ENCODE measurements around the gene OGG1.

The OGG1 gene

DNA sequence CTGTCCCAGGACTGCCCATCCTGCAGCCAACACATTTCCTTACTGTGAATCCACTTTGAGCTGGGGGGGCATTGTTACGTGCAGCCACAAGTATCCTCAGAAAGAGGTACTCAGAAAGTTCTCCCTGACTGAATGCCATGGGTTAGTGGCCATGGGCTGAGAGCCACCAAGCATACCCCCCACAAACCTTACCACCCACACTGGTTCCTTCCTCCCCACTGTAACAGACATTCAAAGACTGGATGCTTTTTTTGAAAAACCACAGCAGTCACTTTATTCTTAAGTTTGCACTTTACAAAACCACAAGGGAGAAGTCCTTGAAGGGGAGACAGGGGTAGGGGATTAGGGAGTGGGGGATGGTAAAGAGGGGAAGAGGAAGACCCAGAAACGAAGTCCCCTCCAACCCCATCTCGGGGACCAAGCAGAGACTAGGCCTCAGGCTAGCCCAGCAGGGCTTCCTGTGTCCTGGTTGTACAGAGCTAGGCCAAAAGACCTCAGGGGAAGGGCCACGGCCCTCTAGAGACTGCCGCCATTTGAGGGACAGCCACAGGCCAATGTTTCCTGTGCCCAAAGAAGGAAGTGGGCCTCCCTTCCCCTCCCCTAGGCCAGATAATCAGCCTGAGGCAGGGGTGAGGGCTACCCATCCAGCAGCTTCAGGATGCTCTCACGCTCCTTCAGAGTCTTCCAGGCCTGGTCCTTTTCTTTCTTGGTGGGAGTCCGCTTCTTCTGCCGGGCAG lies 30.1 kb downstream of the OGG1 start:
- DNase-seq (ENCODE audit: low read depth, low spot score) = peak; percentile 95
- peak overlapping the region; percentile 15 for H3K4me3 ChIP-seq (ENCODE audit: low read length)

GRCh38 chr3:9780458-9780812 lies 30.7 kb downstream of the OGG1 start:
- no peak for DNase-seq (ENCODE audit: low read depth, low spot score)
- H3K4me3 ChIP-seq (ENCODE audit: low read length) = peak overlapping the region; percentile 15; the same call in 1 of the 2 replicates

DNA sequence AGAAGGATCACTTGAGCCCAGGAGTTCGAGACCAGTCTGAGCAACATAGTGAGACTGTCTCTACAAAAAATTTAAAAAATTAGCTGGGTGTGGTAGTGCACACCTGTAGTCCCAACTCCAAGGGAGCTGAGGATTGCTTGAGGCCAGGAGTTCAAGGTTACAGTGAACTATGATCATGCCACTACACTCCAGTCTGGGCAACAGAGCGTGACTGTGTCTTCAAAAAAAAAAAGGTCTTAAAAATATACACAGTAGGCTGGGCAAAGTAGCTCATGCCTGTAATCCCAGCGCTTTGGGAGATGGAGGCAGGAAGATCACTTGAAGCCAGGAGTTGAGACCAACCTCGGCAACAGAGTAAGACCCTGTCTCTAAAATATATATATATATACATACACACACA lies 31.2 kb downstream of the OGG1 start:
- no peak for DNase-seq (ENCODE audit: low read depth, low spot score)
- H3K4me3 ChIP-seq (ENCODE audit: low read length) = no peak overlapping the region

GRCh38 chr3:9781551-9781950 lies 31.8 kb downstream of the OGG1 start:
- no peak for DNase-seq (ENCODE audit: low read depth, low spot score)
- H3K4me3 ChIP-seq (ENCODE audit: low read length) = no peak overlapping the region

DNA sequence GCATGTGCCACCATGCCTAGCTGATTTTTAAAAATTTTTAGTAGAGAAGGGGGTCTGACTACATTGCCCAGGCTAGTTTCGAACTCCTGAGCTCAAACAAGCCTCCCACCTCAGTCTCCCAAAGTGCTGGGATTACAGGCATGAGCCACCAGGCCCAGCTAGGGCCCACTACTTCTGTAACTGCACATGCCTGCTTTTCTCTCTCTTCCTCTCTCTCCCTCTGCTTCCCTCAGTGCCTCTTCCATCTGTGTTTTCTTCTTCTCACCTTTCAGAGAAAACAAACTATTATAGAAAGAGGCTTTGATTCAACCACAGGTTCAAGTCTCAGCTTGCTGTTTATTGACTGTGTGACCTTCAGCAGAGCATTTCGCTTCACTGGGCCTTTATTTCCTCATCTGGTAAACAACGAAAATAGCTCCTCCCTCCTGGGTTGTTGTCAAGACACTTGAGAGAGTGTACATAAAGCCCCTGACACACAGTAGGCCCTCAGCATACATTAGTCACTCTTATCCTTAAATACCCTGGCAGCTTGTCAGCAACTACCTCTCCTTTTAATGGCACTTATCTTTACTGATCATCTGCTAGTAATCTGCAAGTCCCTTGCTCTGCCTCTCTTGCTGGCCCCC lies 32.3 kb downstream of the OGG1 start:
- H3K4me3 ChIP-seq (ENCODE audit: low read length) = no peak overlapping the region

GRCh38 chr3:9782770-9783169 lies 33.0 kb downstream of the OGG1 start:
- H3K4me3 ChIP-seq (ENCODE audit: low read length) = no peak overlapping the region
- DNase-seq (ENCODE audit: low read depth, low spot score) = peak; percentile 35

More for the DNA sequence above, 32.3 kb downstream of the OGG1 start:
- no peak for DNase-seq (ENCODE audit: low read depth, low spot score)

- no peak overlapping the region for H3K4me3 ChIP-seq (ENCODE audit: low read length)
- no peak for DNase-seq (ENCODE audit: low read depth, low spot score)
Observed at GRCh38 chr3:9783954-9784353, 34.2 kb downstream of the OGG1 start.

- no peak overlapping the region for H3K4me3 ChIP-seq (ENCODE audit: low read length)
- DNase-seq (ENCODE audit: low read depth, low spot score) = no peak
Observed at GRCh38 chr3:9784965-9785364, 35.2 kb downstream of the OGG1 start.

DNA sequence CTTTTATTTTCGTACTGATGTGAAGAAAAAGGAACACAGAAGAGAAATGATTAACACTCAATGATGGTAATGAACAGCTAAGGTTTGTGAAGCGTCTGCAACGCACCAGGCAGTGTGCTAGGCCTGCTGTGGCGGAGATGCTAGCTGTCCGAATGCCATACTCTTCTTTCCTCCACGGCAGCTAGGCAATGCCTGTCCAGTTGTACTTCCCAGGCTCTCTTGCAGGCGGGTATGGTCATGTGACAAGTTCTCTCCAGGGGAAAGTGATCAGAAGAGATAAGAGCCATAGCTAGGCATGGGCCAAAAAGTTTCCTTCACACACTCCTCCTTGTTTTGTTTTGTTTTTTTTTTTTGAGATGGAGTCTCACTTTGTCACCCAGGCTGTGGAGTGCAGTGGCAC lies 35.9 kb downstream of the OGG1 start:
- no peak for DNase-seq (ENCODE audit: low read depth, low spot score)
- no peak overlapping the region for H3K4me3 ChIP-seq (ENCODE audit: low read length)

DNA sequence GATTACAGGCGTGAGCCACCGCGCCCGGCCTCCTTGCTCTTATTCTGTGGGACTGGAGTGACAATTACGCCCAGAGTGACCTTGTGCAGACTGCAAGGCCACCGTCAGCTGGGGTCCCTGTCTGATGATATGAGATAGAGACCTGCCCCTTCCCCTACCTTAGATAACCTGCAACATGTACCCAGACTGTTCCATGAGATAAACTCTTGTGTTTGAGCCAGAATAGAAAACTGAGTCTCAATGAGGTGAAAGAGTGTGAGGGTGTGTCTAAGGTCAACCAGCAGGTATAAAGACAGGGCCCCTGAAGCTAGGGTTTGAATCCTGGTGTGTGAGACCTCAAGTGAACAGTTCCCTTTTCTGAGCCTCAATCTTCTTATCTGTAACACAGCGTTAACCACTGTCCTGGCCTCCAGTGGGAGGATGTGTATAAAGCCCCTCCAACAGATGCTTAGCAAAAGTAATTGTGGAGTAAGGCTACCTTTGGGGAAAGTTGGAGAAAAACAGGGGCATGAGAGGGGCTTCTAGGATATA lies 36.5 kb downstream of the OGG1 start:
- no peak overlapping the region for H3K4me3 ChIP-seq (ENCODE audit: low read length)
- no peak for DNase-seq (ENCODE audit: low read depth, low spot score)

DNA sequence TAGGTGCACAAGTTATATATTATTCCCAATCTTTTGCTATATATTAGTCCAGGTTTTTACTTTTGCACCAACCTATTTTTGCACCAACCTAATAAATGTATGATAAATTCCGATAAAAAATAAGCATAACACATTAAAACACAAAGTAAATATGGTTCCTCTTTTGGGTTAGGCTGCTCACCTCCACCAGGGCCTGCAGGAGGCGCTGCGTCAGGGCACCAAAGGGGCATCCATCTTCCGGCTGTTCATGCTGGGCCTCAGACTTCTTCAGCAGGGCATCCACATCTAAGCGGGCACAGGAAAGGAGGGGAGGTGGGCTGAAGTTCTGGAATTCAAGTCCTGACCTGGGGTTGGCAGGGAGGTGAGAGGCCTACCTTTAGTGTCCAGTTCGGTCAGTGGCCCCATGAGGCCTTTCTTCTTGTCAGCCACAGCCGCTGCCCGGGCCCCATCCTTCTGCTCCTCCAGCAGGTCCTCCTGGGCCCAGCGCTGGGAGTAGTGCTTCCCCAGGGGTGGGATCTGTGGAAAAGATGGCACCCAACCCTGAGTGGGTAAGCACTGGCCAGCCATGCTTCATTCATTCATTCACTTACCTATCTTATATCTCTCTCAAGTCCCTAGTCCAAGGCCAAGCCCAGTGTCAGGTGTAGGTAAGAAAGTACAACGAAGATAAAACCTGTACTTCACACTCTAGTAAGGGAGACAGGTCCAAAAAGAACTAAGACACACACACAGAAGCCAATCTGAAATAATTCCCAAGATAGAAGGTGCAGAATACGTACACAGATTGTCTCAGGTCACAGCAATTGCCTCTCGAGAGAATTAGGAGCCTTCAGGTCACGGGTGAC lies 37.3 kb downstream of the OGG1 start:
- no peak overlapping the region for H3K4me3 ChIP-seq (ENCODE audit: low read length)

GRCh38 chr3:9787714-9788113 lies 38.0 kb downstream of the OGG1 start:
- no peak overlapping the region for H3K4me3 ChIP-seq (ENCODE audit: low read length)
- peak; percentile 34 for DNase-seq (ENCODE audit: low read depth, low spot score)

More for the DNA sequence above, 37.3 kb downstream of the OGG1 start:
- no peak for DNase-seq (ENCODE audit: low read depth, low spot score)

GRCh38 chr3:9791127-9791526 lies 41.4 kb downstream of the OGG1 start:
- H3K4me3 ChIP-seq (ENCODE audit: low read length) = peak overlapping the region; percentile 100
- DNase-seq (ENCODE audit: low read depth, low spot score) = no peak

GRCh38 chr3:9791790-9792404 lies 42.1 kb downstream of the OGG1 start:
- H3K4me3 ChIP-seq (ENCODE audit: low read length) = peak overlapping the region; percentile 100

DNA sequence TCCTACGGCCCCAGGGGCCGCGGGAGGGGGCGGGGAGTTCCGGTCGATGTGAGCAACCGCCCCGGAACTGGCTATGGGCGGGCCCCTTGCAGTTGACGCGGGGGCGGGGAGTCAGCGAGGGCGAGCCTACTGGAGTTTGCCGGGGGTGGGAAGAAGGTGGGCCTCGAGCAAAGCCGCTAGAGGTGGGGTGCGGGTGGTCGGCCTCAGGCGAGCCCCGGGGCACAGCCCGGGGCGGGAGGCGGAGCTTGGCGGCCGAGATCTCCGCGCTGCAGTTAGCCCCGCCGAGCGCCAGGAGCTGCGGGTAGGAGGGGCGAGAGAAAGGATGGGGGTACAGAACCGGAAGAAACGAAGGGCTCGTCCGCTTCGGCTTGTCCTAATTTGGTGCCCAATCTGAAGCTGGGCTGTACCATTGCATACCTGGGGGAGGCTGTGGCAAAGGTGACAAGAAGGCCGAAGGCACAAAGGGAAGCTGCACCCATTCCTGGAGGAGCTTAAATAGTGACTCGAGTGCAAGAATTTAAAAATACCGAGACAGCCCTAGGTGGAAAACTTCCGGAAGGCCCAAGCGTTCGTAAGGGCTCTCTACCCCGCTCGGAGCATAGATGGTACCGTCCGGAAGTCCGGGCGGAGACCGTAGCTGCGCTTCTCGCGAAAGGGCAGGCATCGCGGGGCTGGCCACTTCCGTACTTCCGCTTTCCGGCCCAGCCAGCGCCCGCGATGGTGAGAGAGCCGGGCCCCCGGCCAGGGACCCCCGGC lies 42.8 kb downstream of the OGG1 start, which contains the start of the genes ARPC4 and TADA3:
ARPC4 (plus strand) TSS at position 678 of the 756 bp plus-strand sequence; CDS start at position 718, 40 bp downstream.
TADA3 (minus strand) TSS at position 69 of the 756 bp plus-strand sequence. CDS start 1,007 bp downstream, outside the sequence.
- H3K4me3 ChIP-seq (ENCODE audit: low read length) = peak within 1 kb of the TSS; percentile 100
- peak; percentile 97 for DNase-seq (ENCODE audit: low read depth, low spot score)

More at GRCh38 chr3:9791790-9792404, 42.1 kb downstream of the OGG1 start:
- no peak for DNase-seq (ENCODE audit: low read depth, low spot score)

GRCh38 chr3:9793161-9793781 lies 43.5 kb downstream of the OGG1 start:
- no peak for DNase-seq (ENCODE audit: low read depth, low spot score)
- peak overlapping the region; percentile 100 for H3K4me3 ChIP-seq (ENCODE audit: low read length)

DNA sequence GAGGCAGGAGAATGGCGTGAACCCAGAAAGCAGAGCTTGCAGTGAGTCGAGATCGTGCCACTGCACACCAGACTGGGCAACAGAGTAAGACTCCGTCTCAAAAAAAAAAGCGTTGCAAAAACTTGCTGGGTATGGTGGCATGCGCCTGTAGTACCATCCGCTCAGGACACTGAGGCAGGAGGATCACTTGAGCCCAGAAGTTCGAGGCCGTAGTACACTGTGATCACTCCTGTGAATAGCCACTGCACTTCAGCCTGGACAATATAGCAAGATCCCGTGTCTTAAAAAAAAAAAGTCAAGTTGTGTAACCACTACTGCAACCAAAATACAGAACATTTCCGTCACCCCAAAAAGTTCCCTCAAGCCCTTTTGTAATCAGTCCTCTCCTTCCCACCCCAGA lies 44.6 kb downstream of the OGG1 start:
- no peak for DNase-seq (ENCODE audit: low read depth, low spot score)
- H3K4me3 ChIP-seq (ENCODE audit: low read length) = no peak overlapping the region

DNA sequence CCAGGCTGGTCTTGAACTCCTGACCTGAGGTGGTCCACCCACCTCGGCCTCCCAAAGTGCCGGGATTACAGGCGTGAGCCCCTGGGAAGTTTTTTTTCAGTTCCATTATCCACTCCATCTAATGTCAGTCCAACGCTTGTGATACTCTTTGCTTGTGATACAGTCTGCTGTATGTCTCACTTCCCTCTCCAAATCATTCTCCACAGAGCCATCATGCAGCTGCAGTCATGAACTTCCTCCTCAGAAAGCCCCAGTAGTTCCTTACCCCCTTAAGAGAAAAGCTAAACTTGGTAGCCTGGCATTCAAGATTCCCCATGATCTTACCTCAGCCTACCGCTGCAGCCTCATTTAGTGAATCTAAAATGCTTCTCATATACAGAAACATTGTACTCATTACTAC lies 45.5 kb downstream of the OGG1 start:
- H3K4me3 ChIP-seq (ENCODE audit: low read length) = no peak overlapping the region
- DNase-seq (ENCODE audit: low read depth, low spot score) = no peak
